Astrocyte (in vitro differentiated cells and primary cell): ENCODE results near the gene MCM8.

Experiments
- CTCF ChIP-seq: IDR thresholded peaks from 2 replicates; pipeline ENCODE4 v1.5.1; 2011; ENCODE audit warnings: low read depth, mild to moderate bottlenecking, inconsistent platforms, low read length, moderate library complexity; ENCODE audit not compliant: insufficient read depth
- EZH2 ChIP-seq: IDR thresholded peaks from 2 replicates; pipeline ENCODE4 v1.6.1; 2012; ENCODE audit warnings: mild to moderate bottlenecking, low read length, inconsistent platforms; ENCODE audit not compliant: insufficient read depth

- TF ChIP-seq CTCF (no peak), EZH2 (no peak)
Observed at GRCh38 chr20:5996765-5997164, 46.3 kb downstream of the MCM8 start.
